Measurements from ENCODE around the gene MBD2.

The MBD2 gene

GRCh38 chr18:54102123-54102522 is 122.3 kb downstream of the MBD2 start:
- no peak for DNase-seq (ENCODE audit: low read depth in 2 of 2)
